Mesenchymal stem cell (in vitro differentiated cells and primary cell): ENCODE measurements around the gene C2CD3.

Experiments used
- DNase-seq: peaks from one replicate; pipeline ENCODE4 v3.0.0-alpha.2; 2013
- H2AFZ ChIP-seq: one replicate; pipeline ENCODE4 v1.6.1; 2013; ENCODE audit warnings: low read depth, mild to moderate bottlenecking, control low read depth, inconsistent platforms, low read length, moderate library complexity
- H2AK5ac ChIP-seq: 2 replicates; pipeline ENCODE4 v1.6.1; 2013; ENCODE audit warnings: low read length, moderate library complexity, mild to moderate bottlenecking, inconsistent platforms; ENCODE audit not compliant: severe bottlenecking
- H2BK120ac ChIP-seq: one replicate; pipeline ENCODE4 v1.6.1; 2013; ENCODE audit warnings: low read depth, mild to moderate bottlenecking, inconsistent platforms, low read length, moderate library complexity
- H2BK12ac ChIP-seq, 2 experiments: one replicate each; pipeline ENCODE4 v1.6.1; 2013; ENCODE audit warnings: inconsistent platforms in 2 of 2, low read length in 2 of 2, mild to moderate bottlenecking in 2 of 2, moderate library complexity in 2 of 2, control low read depth in 1 of 2
- H2BK15ac ChIP-seq: one replicate; pipeline ENCODE4 v1.6.1; 2013; ENCODE audit warnings: mild to moderate bottlenecking, low read depth, inconsistent platforms; ENCODE audit not compliant: poor library complexity, severe bottlenecking
- H2BK5ac ChIP-seq: 2 replicates; pipeline ENCODE4 v1.6.1; 2013; ENCODE audit warnings: low read depth, mild to moderate bottlenecking, low read length, control low read depth, inconsistent platforms; ENCODE audit not compliant: poor library complexity, severe bottlenecking
- H3K14ac ChIP-seq, 2 experiments: one replicate each; pipeline ENCODE4 v1.6.1; 2013; ENCODE audit warnings: inconsistent platforms in 2 of 2, low read length in 2 of 2, control low read depth in 1 of 2, mild to moderate bottlenecking in 1 of 2, moderate library complexity in 1 of 2
- H3K18ac ChIP-seq, 2 experiments: one replicate each; pipeline ENCODE4 v1.6.1; 2013; ENCODE audit warnings: inconsistent platforms in 2 of 2, low read length in 2 of 2, control low read depth in 1 of 2, low read depth in 1 of 2, mild to moderate bottlenecking in 1 of 2
- H3K23ac ChIP-seq, 2 experiments: one replicate each; pipeline ENCODE4 v1.6.1; 2013; ENCODE audit warnings: inconsistent platforms in 2 of 2, low read length in 2 of 2, mild to moderate bottlenecking in 2 of 2, moderate library complexity in 2 of 2, control low read depth in 1 of 2
- H3K27ac ChIP-seq: 2 replicates; pipeline ENCODE4 v1.5.1; 2013; ENCODE audit warnings: mild to moderate bottlenecking, moderate library complexity, low read length, control low read depth, inconsistent platforms; ENCODE audit not compliant: poor library complexity, severe bottlenecking
- H3K27me3 ChIP-seq, 2 experiments: 2 replicates each; pipeline versions ENCODE4 v1.6.1 to v1.7.0; 2013; ENCODE audit warnings: low read length in 2 of 2, mild to moderate bottlenecking in 2 of 2, moderate library complexity in 2 of 2, control low read depth in 1 of 2, inconsistent platforms in 1 of 2; ENCODE audit not compliant: control insufficient read depth in 1 of 2, insufficient read depth in 1 of 2
- H3K36me3 ChIP-seq, 2 experiments: 2 replicates each; pipeline versions ENCODE4 v1.6.1 to v1.7.0; 2013; ENCODE audit warnings: low read length in 2 of 2, control low read depth in 1 of 2, inconsistent platforms in 1 of 2, low read depth in 1 of 2, mild to moderate bottlenecking in 1 of 2; ENCODE audit not compliant: insufficient read depth in 2 of 2, control insufficient read depth in 1 of 2
- H3K4ac ChIP-seq, 2 experiments: one replicate each; pipeline ENCODE4 v1.6.1; 2013; ENCODE audit warnings: inconsistent platforms in 2 of 2, low read length in 2 of 2, mild to moderate bottlenecking in 2 of 2, moderate library complexity in 2 of 2, control low read depth in 1 of 2, low read depth in 1 of 2
- H3K4me1 ChIP-seq: 2 replicates; pipeline ENCODE4 v1.6.1; 2013; ENCODE audit warnings: low read depth, low read length, control low read depth; ENCODE audit not compliant: control insufficient read depth, insufficient read depth
- H3K4me2 ChIP-seq: 2 replicates; pipeline ENCODE4 v1.6.1; 2013; ENCODE audit warnings: low read length, mild to moderate bottlenecking, inconsistent platforms; ENCODE audit not compliant: poor library complexity, severe bottlenecking
- H3K4me3 ChIP-seq, 2 experiments: 2 replicates each; pipeline versions ENCODE4 v1.5.1 to v1.7.0; 2013; ENCODE audit warnings: low read length in 2 of 2, mild to moderate bottlenecking in 2 of 2, control low read depth in 1 of 2, low read depth in 1 of 2; ENCODE audit not compliant: insufficient read depth in 1 of 2
- H3K79me1 ChIP-seq: replicated peaks from 2 replicates; pipeline ENCODE4 v1.6.1; 2013; ENCODE audit warnings: mild to moderate bottlenecking, control low read depth, low read length, inconsistent platforms; ENCODE audit not compliant: poor library complexity, severe bottlenecking
- H3K9ac ChIP-seq: 2 replicates; pipeline ENCODE4 v1.7.0; 2013; ENCODE audit warnings: mild to moderate bottlenecking, low read length, moderate library complexity
- H3K9me3 ChIP-seq: 2 replicates; pipeline ENCODE4 v1.7.0; 2013; ENCODE audit warnings: mild to moderate bottlenecking, low read length; ENCODE audit not compliant: control insufficient read depth
- H4K8ac ChIP-seq: one replicate; pipeline ENCODE4 v1.6.1; 2013; ENCODE audit warnings: inconsistent platforms, mild to moderate bottlenecking, low read length, moderate library complexity
- H4K91ac ChIP-seq: one replicate; pipeline ENCODE4 v1.6.1; 2013; ENCODE audit warnings: mild to moderate bottlenecking, low read length, inconsistent platforms
- WGBS: methylation state at CpG from one replicate; pipeline ENCODE4 v1.1.7; 2013; ENCODE audit warnings: mixed read lengths; 5-methylcytosine and 5-hydroxymethylcytosine counted together

The C2CD3 gene

DNA sequence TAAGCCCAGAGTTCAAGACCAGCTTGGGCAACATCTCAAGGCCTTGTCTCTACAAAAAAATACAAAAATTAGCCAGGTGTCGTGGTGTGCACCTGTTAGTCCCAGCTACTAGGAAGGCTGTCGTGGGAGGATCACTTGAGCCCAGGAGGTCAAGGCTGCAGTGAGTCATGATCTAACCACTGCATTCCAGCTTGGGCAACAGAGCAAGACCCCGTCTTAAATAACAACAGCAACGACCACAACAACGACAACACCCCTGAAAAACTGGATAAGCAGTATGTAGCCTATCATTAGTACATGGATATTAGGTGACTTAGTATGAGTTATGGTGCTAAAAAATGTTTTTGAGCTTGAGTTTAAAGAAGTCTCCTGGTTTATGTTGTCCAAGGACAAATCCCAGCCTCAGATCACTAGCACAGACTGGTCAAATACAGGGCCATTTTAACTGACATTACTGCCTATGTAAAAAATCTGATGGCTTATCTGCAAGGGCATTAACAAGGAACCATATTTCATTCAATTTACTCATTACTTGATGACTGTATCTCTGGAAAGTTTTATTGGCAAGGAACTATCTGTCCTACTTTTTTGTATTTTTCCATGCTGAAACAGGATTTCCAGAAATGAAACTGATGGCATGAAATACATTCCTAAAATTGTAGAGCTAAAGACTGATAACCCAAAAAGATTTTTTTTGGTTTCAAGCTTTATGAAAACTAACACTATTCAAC, 23.4 kb downstream of the C2CD3 start:
- Histone ChIP-seq H3K4ac (no peak overlapping the region), H3K4me2 (peak overlapping the region; percentile 10), H3K23ac (no peak overlapping the region), H3K4me1 (peaks cover 6% of the 10 kb centered on the region), H3K36me3 (no peaks in the 10 kb centered on the region), H2BK120ac (no peak overlapping the region), H2BK12ac (no peak overlapping the region), H2BK15ac (no peak overlapping the region), H3K18ac (no peak overlapping the region), H4K8ac (no peak overlapping the region), H3K14ac (no peak overlapping the region), H3K27ac (peak overlapping the region; percentile 65), H2BK5ac (peak overlapping the region; percentile 62), H3K27me3 (no peaks in the 10 kb centered on the region), H2AK5ac (no peak overlapping the region), H3K9ac (peak overlapping the region; percentile 43), H4K91ac (no peak overlapping the region), H3K79me1 (peaks cover 9% of the 10 kb centered on the region), H2AFZ (no peak overlapping the region), H3K9me3 (no peaks in the 10 kb centered on the region), H3K4me3 (no peak overlapping the region)
- 49% methylated on average over 2 of the region's 5 CpGs for WGBS
- DNase-seq: peak; percentile 58

DNA sequence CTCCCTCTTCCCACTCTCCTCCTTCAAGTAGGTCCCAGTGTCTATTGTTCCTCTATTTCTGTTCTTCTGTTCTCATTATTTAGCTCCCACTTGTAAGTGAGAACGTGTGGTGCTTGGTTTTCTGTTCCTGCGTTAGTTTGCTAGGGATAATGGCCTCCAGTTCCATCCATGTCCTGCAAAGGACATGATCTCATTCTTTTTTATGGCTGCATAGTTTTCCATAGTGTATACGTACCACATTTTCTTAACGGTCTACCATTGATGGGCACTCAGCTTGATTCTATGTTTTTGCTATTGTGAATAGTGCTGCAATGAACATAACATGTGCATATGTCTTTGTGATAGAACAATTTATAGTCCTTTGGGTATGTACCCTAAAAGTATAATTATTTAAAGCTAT, 26.2 kb downstream of the C2CD3 start:
- Histone ChIP-seq H3K9me3 (no peaks in the 10 kb centered on the region), H3K36me3 (no peaks in the 10 kb centered on the region), H2AK5ac (peak overlapping the region; percentile 39), H2BK120ac (no peak overlapping the region), H3K4me3 (no peak overlapping the region), H2BK5ac (no peak overlapping the region), H3K27me3 (no peaks in the 10 kb centered on the region), H3K14ac (no peak overlapping the region), H3K79me1 (peaks cover 11% of the 10 kb centered on the region), H2BK12ac (no peak overlapping the region), H3K4ac (no peak overlapping the region), H3K4me2 (no peak overlapping the region), H4K91ac (no peak overlapping the region), H3K18ac (no peak overlapping the region), H3K4me1 (peaks cover 6% of the 10 kb centered on the region), H3K9ac (no peak overlapping the region), H4K8ac (no peak overlapping the region), H3K23ac (no peak overlapping the region), H2BK15ac (no peak overlapping the region), H2AFZ (no peak overlapping the region), H3K27ac (no peak overlapping the region)
- WGBS: 97% methylated on average over 4 of the region's 4 CpGs
- no peak for DNase-seq

DNA sequence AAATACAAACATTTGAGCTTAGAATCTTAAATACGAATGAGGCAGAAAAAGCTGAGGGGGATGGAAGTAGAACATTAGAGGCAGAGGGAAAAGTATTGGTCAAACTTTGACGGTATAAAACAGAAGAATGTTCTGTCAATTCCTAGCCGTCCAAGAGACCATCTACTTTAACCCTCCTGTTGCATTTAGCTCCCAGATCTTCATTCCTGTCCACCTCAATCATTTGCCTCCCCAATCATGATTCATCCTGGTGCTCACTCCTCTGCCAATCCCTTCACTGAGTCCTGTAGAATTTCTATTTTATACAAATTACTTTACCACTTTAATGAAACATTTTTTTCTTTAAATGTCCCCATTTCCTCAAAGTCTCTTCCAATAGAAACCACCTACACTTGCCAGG, 28.2 kb downstream of the C2CD3 start:
- H2BK5ac ChIP-seq: no peak overlapping the region
- H3K23ac ChIP-seq: no peak overlapping the region
- H3K4me3 ChIP-seq: no peak overlapping the region
- H3K36me3 ChIP-seq: no peaks in the 10 kb centered on the region
- no peak overlapping the region for H3K4me2 ChIP-seq
- no peaks in the 10 kb centered on the region for H3K27me3 ChIP-seq
- H2BK15ac ChIP-seq: no peak overlapping the region
- no peak overlapping the region for H2AFZ ChIP-seq
- peak overlapping the region; percentile 47 for H2AK5ac ChIP-seq
- no peak overlapping the region for H3K14ac ChIP-seq
- H3K18ac ChIP-seq: no peak overlapping the region
- H2BK120ac ChIP-seq: no peak overlapping the region
- no peak overlapping the region for H4K8ac ChIP-seq
- no peaks in the 10 kb centered on the region for H3K9me3 ChIP-seq
- no peak overlapping the region for H2BK12ac ChIP-seq
- peak; percentile 18 for DNase-seq
- peak overlapping the region; percentile 68 for H3K27ac ChIP-seq
- no peak overlapping the region for H3K4ac ChIP-seq
- peak overlapping the region; percentile 3 for H3K9ac ChIP-seq
- H3K79me1 ChIP-seq: peaks cover 11% of the 10 kb centered on the region
- H4K91ac ChIP-seq: no peak overlapping the region
- peaks cover 5% of the 10 kb centered on the region for H3K4me1 ChIP-seq
- 67% methylated on average over 3 of the region's 3 CpGs for WGBS

DNA sequence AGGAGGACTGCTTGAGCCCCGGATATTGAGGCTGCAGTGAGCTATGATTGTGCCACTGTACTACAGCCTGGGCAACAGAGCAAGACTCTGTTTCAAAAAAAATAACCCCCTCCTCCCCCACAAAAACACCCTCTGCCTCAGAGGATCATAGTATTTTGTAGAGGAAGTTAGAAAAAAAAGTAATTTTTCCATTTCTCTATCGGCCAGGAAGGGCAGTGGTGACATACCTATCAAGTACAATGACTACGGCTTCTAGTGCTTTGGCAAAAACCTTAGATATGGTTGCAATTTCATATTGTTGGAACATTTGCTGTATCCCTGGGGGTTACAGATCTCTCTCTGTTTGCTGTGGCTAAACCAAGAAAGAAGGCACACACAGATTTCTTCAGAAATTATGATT, 28.9 kb downstream of the C2CD3 start:
- no peak overlapping the region for H2BK12ac ChIP-seq
- H3K4me1 ChIP-seq: peaks cover 2% of the 10 kb centered on the region
- no peak overlapping the region for H3K14ac ChIP-seq
- H3K27me3 ChIP-seq: no peaks in the 10 kb centered on the region
- H4K8ac ChIP-seq: no peak overlapping the region
- no peak overlapping the region for H3K18ac ChIP-seq
- no peak overlapping the region for H2AFZ ChIP-seq
- H4K91ac ChIP-seq: no peak overlapping the region
- H3K27ac ChIP-seq: peak overlapping the region; percentile 88
- no peak overlapping the region for H3K4ac ChIP-seq
- H3K9ac ChIP-seq: peak overlapping the region; percentile 3
- H3K9me3 ChIP-seq: no peaks in the 10 kb centered on the region
- H2AK5ac ChIP-seq: peak overlapping the region; percentile 14
- WGBS: 97% methylated on average over 3 of the region's 3 CpGs
- H2BK120ac ChIP-seq: no peak overlapping the region
- DNase-seq: no peak
- no peak overlapping the region for H3K23ac ChIP-seq
- no peak overlapping the region for H3K4me3 ChIP-seq
- no peak overlapping the region for H2BK15ac ChIP-seq
- peaks cover 9% of the 10 kb centered on the region for H3K79me1 ChIP-seq
- H3K36me3 ChIP-seq: no peaks in the 10 kb centered on the region
- no peak overlapping the region for H3K4me2 ChIP-seq
- no peak overlapping the region for H2BK5ac ChIP-seq
